HG02571 (cell line): ENCODE results near the gene GEMIN7.
"Not testable (repeated sequence)": the region's sequence is repeated elsewhere in the genome, so short reads cannot be mapped to it uniquely, and the experiment has no call there.

Experiments used
- ATAC-seq: cut with Tn5 transposase; IDR thresholded peaks from one replicate; pipeline ENCODE4 v1.9.1; 2021; ENCODE audit warnings: mild to moderate bottlenecking, moderate library complexity; ENCODE audit not compliant: unreplicated experiment

The GEMIN7 gene

GRCh38 chr19:45102481-45102880 lies 23.4 kb downstream of the GEMIN7 start:
- ATAC-seq, result no peak

GRCh38 chr19:45103156-45103507 lies 24.1 kb downstream of the GEMIN7 start:
- ATAC-seq, result no peak

GRCh38 chr19:45103508-45104319 lies 24.7 kb downstream of the GEMIN7 start:
- ATAC-seq, result no peak

- no peak for ATAC-seq
These were observed 25.7 kb downstream of the GEMIN7 start for GRCh38 chr19:45104658-45105349.

GRCh38 chr19:45106363-45106762 lies 27.3 kb downstream of the GEMIN7 start:
- ATAC-seq, result not testable (repeated sequence)

- no peak for ATAC-seq
These were observed 28.6 kb downstream of the GEMIN7 start for GRCh38 chr19:45107621-45108150.

GRCh38 chr19:45110851-45111266 lies 31.8 kb downstream of the GEMIN7 start:
- no peak for ATAC-seq

- ATAC-seq, result no peak
These were observed 33.2 kb downstream of the GEMIN7 start for GRCh38 chr19:45112111-45112827.

GRCh38 chr19:45113628-45114027 lies 34.6 kb downstream of the GEMIN7 start:
- ATAC-seq, result no peak

GRCh38 chr19:45114116-45114515 lies 35.1 kb downstream of the GEMIN7 start:
- ATAC-seq, result no peak

GRCh38 chr19:45115809-45116615 lies 37.0 kb downstream of the GEMIN7 start:
- ATAC-seq, result no peak

- peak; percentile 37 for ATAC-seq
These were observed 38.1 kb downstream of the GEMIN7 start for GRCh38 chr19:45117167-45117594.

GRCh38 chr19:45117671-45118070 lies 38.6 kb downstream of the GEMIN7 start:
- no peak for ATAC-seq

- no peak for ATAC-seq
These were observed 39.0 kb downstream of the GEMIN7 start for GRCh38 chr19:45118106-45118505.

- not testable (repeated sequence) for ATAC-seq
These were observed 39.7 kb downstream of the GEMIN7 start for GRCh38 chr19:45118591-45119355.

- no peak for ATAC-seq
These were observed 40.5 kb downstream of the GEMIN7 start for GRCh38 chr19:45119582-45119981.

GRCh38 chr19:45121827-45122345 lies 42.8 kb downstream of the GEMIN7 start:
- ATAC-seq, result no peak

- no peak for ATAC-seq
These were observed 43.8 kb downstream of the GEMIN7 start for GRCh38 chr19:45122832-45123231.

- ATAC-seq, result no peak
These were observed 44.4 kb downstream of the GEMIN7 start for GRCh38 chr19:45123440-45123850.

GRCh38 chr19:45124021-45124420 lies 45.0 kb downstream of the GEMIN7 start:
- ATAC-seq, result no peak
